H7 (cell line): ENCODE measurements around the gene CLC. TPM values are rescaled to one million over a fixed set of nuclear protein-coding genes. Genes with fewer than 3 reads are reported as not detected.
"Not testable (repeated sequence)": the region's sequence is repeated elsewhere in the genome, so short reads cannot be mapped to it uniquely, and the experiment has no call there.

Source experiments
- DNase-seq: peaks from one replicate; pipeline ENCODE4 v3.0.0; 2012
- H3K27me3 ChIP-seq: 2 replicates; pipeline ENCODE4 v1.6.0; 2011; ENCODE audit warnings: mild to moderate bottlenecking, low read length; ENCODE audit not compliant: control insufficient read depth, insufficient read depth
- H3K36me3 ChIP-seq: replicated peaks from 2 replicates; pipeline ENCODE4 v1.5.1; 2011; ENCODE audit warnings: low read length; ENCODE audit not compliant: control insufficient read depth, insufficient read depth
- H3K4me3 ChIP-seq: 2 replicates; pipeline ENCODE4 v1.5.1; 2011; ENCODE audit warnings: low read depth, mild to moderate bottlenecking, control low read depth, low read length, moderate library complexity; ENCODE audit not compliant: insufficient read depth
- total RNA-seq: library from RNA; depleted of rRNA; stranded (reverse); fragments of >200 nt; shearing (Covaris generic); gene quantifications from 2 replicates; pipeline ENCODE4 v1.2.3, GENCODE V29; 2014; rRNA removed

CLC gene
- not detected in 2 replicates for total RNA-seq

DNA sequence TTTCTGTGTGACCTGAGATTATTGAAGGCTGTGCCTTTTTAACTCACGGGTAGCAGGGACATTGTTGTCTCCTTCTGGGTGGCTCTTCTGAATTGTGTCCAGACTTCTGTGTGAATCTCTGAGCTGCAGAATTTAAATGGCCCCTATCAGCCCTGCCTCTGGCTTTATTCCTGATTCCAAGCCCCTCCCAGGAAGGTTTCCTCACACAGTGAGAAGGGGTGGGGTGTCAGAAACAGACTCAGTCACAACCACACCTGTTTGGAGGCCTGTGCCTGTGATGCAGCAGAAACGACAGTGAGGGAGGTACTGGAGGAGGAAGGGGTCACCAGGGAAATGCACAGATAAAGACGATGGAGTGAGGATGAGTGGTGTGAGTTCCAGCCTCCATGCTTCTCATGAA lies at the start of gene CLC:
Gene CLC (minus strand): TSS at position 139 of the 400 bp plus-strand sequence. CDS start 77 bp downstream, at position 62.
- no peak for DNase-seq
- H3K27me3 ChIP-seq: no peaks in the 10 kb centered on the region; the same call in 1 of the 2 replicates
- no peak within 1 kb of the TSS for H3K4me3 ChIP-seq
- H3K36me3 ChIP-seq: no peaks in the 10 kb centered on the region

DNA sequence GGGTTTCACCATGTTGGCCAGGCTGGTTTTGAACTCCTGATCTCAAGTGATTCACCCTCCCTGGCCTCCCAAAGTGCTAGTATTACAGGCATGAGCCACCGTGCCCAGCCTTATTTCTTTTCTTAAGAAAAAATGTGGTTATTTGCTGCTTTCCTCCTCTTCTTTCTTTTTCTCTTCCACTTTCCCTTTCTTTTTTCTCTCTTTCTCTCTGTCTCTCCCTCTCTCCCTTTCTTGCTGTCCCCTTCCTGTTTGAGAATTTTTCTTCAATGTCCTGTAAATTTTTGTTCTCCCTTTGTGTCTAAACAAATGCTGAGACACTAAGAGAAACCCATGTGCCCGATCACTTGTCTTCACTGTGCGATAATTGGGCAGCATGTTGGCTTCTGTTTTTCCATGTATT lies 43.1 kb upstream of the CLC start:
- H3K4me3 ChIP-seq: no peak overlapping the region
- peaks cover 1% of the 10 kb centered on the region; the same call in 1 of the 2 replicates for H3K27me3 ChIP-seq
- DNase-seq: no peak
- H3K36me3 ChIP-seq: no peaks in the 10 kb centered on the region

DNA sequence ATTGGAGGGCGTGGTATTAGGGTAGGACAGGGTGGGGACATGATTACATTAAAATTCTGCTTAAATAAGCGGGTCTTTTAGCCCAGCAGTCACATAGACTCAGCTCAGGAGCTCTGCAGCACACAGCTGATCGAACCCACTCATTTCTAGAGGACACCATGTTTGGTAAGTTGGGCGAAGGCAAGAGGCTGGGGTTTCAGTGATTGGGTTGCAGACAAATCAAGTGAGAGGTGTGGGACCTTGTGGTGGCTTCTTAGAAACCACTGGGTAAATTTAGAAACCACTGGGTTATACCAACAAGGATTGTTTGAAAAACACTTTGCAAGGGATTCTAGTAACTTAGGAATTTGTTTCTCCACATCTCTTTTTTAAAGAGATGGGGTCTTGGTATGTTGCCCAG lies 40.9 kb upstream of the CLC start, which contains the start of gene LEUTX:
Gene LEUTX (plus strand): TSS at position 92 of the 400 bp plus-strand sequence. CDS start 67 bp downstream, at position 159.
- no peaks in the 10 kb centered on the region for H3K27me3 ChIP-seq
- H3K4me3 ChIP-seq: no peak within 1 kb of the TSS
- H3K36me3 ChIP-seq: no peaks in the 10 kb centered on the region
- DNase-seq: no peak

DNA sequence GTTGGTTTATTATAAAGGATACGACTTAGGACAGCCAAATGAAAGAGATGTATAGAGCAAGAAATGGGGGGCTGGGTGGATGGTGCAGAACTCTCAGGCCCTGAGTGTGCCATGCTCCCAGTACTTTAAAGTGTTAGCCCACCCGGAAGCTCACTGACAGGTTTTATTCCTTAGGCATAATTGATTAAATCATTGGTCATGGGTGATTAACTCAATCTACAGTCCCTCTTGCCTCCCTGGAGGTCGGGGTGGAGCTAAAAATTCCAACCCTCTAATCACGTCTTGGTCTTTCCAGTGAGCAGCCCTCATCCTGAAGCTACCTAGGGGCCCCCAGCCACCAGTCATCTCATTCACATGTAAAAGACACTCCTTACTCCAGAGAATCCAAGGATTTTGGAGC lies 31.0 kb upstream of the CLC start:
- H3K27me3 ChIP-seq: no peaks in the 10 kb centered on the region
- DNase-seq: no peak

DNA sequence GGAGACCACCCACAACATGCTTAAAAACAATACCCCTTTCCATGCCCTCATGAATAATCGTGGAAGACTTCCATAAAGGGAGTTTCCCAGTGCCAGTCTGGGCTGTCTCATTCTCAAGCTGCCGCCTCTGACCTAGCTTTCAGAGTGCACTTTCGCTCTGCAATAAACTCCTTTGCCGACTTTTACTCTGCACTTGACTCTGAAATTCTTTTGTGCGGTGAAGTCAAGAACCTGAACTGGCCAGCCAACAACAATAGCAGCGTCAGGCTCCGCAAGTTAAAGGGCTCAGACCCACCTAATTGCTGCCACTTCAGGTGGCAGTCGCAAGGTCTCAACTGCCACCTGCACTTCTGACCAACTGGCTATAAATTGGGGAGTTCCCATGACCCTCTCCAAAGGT lies 30.5 kb upstream of the CLC start:
- Histone ChIP-seq H3K4me3 (no peak overlapping the region), H3K27me3 (no peaks in the 10 kb centered on the region), H3K36me3 (no peaks in the 10 kb centered on the region)
- DNase-seq: no peak

More for the DNA sequence above, 31.0 kb upstream of the CLC start:
- H3K36me3 ChIP-seq: no peaks in the 10 kb centered on the region
- no peak overlapping the region for H3K4me3 ChIP-seq

DNA sequence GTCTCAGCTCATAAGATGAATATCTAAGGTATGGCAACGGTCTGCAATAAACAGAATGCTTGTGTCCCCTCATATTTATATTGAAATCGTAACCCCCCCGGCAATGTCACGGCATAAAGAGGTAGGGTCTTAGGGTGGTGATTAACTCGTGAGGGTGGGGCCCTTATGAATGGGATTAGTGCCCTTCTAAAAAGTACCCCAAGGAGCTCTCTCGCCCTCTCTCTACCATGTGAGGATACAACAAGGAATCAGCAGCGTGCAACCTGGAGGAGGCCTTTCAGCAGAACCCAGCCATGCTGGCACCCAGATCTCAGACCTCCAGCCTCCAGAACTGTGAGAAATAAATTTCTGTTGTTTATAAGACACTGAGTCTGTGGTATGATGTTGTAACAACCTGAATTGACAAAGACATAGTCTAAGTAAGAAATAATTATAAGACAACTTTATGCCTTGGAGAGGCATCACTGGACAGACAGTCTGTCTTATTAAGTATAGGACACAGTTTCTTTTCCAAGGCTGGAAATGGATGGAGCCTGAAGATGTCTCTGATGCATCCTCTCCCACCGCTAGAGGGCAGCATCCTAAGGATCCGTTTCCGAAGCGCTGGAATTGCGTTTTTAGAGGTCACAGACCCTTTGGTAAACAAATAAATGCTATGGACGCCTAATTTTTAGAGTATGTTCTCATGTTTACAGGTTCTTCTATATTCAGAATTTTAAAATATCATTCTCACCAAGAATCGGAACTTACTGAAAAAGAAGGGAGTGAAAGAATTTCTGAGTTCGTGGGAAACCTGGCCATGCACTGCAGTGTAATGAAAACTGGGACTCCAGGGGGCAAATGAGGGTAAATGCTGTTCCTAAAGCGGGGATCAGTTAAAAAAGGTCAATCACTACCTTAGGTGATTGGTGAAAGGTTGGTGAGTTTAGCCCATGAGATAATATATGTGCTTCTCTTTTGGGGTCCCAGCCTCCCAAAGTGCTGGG lies 27.6 kb upstream of the CLC start:
- H3K27me3 ChIP-seq: no peaks in the 10 kb centered on the region
- H3K36me3 ChIP-seq: no peaks in the 10 kb centered on the region
- peak; percentile 22 for DNase-seq
- no peak overlapping the region for H3K4me3 ChIP-seq

DNA sequence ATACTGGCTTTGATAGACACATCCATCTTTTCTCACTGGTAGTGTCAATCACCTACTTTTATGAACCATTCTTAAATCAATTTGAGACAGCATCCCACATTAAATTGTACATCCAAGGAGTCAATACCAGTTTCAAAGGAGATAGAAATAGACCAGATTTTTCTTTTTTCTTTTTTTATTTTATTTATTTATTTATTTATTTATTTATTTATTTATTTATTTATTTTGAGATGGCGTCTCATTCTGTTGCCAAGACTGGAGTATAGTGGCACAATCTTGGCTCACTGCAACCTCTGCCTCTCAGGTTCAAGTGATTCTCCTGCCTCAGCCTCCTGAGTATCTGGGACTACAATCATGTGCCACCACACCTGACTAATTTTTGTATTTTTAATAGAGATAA lies 24.0 kb upstream of the CLC start:
- not testable (repeated sequence) for H3K4me3 ChIP-seq, H3K27me3 ChIP-seq, H3K36me3 ChIP-seq, DNase-seq

DNA sequence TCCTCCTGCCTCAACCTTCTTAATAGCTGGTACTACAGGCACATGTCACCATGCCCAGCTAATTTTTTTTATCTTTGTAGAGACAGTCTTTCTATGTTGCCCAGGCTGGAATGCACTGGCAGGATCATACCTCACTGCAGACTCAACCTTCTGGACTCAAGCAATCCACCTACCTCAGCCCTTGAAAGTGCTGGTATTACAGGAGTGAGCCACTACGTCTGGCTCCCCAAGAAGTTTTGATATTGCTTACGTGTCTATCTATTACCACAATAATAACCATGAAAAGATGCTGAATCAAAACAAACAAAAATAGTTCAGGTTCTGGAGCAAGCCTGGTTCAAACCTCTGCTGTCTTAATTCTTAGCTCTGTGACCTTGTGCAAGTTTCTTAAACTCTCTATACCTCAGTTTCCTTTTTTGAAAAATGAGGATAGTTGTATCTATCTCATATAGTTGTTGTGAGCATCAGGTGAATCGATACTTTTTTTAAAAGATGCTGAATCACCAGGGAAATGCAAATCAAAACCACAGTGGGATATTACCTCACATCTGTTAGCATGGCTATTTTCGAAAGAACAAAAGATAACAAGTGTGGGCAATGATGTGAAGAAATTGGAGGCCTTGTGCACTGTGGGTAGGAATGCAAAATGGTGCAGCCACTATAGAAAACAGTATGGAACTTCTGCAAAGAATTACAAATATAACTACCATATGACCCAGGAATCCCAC lies 21.8 kb upstream of the CLC start:
- Histone ChIP-seq H3K4me3 (no peak overlapping the region), H3K36me3 (no peaks in the 10 kb centered on the region), H3K27me3 (no peaks in the 10 kb centered on the region; the same call in 1 of the 2 replicates)
- DNase-seq: no peak

DNA sequence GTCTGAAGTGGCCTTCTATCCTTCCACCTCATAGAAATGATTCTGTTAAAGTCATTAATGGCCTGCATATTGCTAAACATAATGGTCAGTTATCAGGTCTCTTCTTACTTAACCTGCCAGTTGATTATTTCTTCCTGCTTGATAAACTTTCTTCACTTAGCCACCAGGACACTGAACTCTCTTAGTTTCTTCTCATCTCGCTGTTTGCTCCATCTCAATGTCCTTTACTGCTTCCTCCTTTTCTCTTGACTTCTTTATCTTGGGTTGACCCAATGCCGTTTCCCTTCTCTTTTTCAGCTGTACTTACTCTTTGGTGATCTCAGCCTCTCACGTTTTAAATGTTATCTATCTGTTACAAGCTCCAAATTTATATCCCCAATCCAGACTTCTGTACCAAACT lies 17.1 kb upstream of the CLC start:
- H3K27me3 ChIP-seq: no peaks in the 10 kb centered on the region; the same call in 1 of the 2 replicates
- no peaks in the 10 kb centered on the region for H3K36me3 ChIP-seq
- DNase-seq: no peak
- H3K4me3 ChIP-seq: no peak overlapping the region

DNA sequence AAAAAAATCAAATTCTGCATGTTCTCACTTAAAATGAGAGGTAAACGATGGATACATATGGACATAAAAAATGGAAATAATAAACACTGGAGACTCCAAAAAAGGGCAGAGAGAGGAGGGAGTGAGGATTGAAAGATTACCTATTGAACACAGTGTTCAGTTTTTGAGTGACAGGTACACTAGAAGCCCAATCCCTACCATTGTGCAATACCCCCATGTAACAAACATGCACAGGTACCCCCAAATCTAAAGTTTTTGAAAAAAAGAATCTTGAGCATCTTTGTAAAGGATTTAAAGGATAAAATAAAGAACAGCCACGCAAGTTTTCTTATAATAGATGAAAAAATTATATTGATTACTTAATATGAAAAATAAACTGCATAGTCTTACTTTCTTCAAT lies 16.7 kb upstream of the CLC start:
- Histone ChIP-seq H3K36me3 (no peaks in the 10 kb centered on the region), H3K27me3 (no peaks in the 10 kb centered on the region; the same call in 1 of the 2 replicates), H3K4me3 (no peak overlapping the region)
- no peak for DNase-seq

DNA sequence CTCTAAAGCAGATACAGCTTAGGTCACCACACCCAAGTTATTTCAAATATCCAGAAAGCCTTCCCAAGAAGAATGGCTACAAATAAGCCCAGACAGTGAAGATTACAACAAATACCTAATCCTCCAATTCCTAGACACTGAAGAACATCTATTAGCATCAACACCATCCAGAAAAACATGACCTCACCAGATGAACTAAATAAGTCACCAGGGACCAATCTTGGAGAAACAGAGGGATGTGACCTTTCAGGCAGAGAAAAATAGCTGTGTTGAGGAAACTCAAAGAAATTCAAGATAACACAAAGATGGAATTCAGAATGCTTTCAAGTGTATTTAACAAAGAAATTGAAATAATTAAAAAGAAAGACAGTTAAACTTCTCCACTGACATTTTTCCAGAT lies 15.0 kb upstream of the CLC start:
- Histone ChIP-seq H3K36me3 (no peaks in the 10 kb centered on the region), H3K4me3 (no peak overlapping the region), H3K27me3 (no peaks in the 10 kb centered on the region; the same call in 1 of the 2 replicates)
- no peak for DNase-seq

DNA sequence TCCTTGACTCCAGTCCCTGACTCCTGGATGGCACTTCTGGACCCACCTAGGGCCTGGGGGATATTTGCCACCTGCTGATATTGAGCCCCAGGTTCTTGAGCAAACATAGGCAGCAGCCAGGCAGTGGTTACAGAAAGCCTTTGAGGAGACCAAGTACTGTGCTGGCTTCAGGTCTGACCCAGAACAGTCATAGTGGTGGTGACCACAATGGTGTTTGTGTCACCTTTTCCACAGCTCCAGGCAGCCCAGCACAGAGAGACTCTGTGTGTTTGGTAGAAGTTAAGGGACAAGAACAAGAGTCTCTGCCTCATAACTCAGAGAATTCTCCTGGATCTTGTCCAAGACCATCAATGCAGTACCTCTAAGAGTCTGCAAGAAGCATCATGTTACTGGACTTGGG lies 14.6 kb upstream of the CLC start:
- Histone ChIP-seq H3K4me3 (no peak overlapping the region), H3K36me3 (no peaks in the 10 kb centered on the region), H3K27me3 (no peaks in the 10 kb centered on the region; the same call in 1 of the 2 replicates)
- no peak for DNase-seq

DNA sequence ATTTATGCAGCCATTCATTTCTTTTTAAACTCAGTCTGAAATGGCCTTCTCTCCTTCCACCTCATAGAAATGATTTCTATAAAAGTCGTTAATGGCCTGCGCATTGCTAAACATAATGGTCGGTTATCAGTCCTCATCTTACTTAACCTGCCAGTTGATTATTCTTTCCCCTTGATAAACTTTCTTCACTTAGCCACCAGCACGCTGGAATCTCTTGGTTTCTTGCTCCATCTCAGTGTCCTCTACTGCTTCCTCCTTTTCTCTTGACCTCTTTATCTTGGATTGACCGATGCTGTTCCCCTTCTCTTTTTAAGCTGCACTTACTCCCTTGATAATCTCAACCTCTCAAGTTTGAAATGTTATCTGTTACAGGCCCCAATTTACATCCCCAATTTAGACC lies 12.2 kb upstream of the CLC start:
- DNase-seq: no peak
- H3K4me3 ChIP-seq: no peak overlapping the region
- H3K27me3 ChIP-seq: no peaks in the 10 kb centered on the region; the same call in 1 of the 2 replicates
- no peaks in the 10 kb centered on the region for H3K36me3 ChIP-seq

DNA sequence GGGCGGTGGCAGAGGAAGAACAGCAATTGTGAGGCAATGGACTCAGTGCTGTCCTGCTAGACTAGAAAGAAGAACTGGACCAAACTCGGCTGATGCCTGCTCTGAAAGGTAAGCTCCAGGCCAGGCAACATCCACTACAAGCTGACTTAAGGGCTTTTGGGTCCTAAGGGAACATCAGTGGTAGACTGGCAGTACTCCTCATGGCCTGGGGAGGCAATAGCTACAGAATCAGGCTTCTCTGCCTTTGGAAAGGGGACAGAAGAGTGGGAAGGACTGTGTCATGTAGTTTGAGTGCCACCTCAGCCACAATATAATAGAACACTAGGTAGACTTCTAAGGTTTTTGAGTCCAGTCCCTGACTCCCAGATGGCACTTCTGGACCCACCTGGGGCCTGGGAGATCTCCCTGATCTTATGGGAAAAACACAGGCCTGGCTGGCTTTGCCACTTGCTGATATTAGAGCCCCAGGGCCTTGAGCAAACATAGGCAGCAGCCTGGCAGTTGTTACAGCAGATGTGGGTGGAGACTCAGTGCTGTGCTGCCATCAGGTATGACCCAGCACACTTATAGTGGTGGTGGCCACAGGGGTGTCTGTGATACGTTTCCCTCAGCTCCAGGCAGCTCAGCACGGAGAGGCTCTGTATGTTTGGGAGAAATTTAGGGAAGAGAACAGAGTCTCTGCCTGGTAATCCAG lies 9.2 kb upstream of the CLC start:
- no peak for DNase-seq
- Histone ChIP-seq H3K4me3 (no peak overlapping the region), H3K36me3 (no peaks in the 10 kb centered on the region), H3K27me3 (no peaks in the 10 kb centered on the region; the same call in 1 of the 2 replicates)
